H1 (cell line): ENCODE data around the gene TCF7L2. TPM values are rescaled to one million over a fixed set of nuclear protein-coding genes. Genes with fewer than 3 reads are reported as not detected.

ENCODE experiments used
- CTCF ChIA-PET: fragments of 300-600 bp; sonication (Branson Sonifier 250); formaldehyde crosslinking; loops from one replicate; lab custom pipeline; 2021; ENCODE audit not compliant: partially characterized antibody; lab: Charles Lee
- POLR2A ChIA-PET: fragments of 300-600 bp; sonication (Branson Sonifier 250); formaldehyde crosslinking; loops from one replicate; lab custom pipeline; 2021; ENCODE audit warnings: inconsistent platforms; ENCODE audit not compliant: partially characterized antibody; lab: Charles Lee
- DNase-seq, 2 experiments: peaks; one replicate each; pipeline versions ENCODE4 v3.0.0 to v3.0.0-alpha.2; 2010 to 2022; ENCODE audit warnings: low spot score in 2 of 2, low read depth in 1 of 2, mixed read lengths in 1 of 2
- FAIRE-seq: peaks from 2 replicates; lab custom pipeline; 2011; peaks lifted over from hg19 to GRCh38; lab: Jason Lieb, UNC
- H2AFZ ChIP-seq: 2 replicates; pipeline ENCODE4 v1.8.1; 2012; ENCODE audit warnings: low read length, inconsistent platforms
- H2AK5ac ChIP-seq: 2 replicates; pipeline ENCODE4 v1.6.1; 2013; ENCODE audit warnings: low read depth, low read length
- H2BK120ac ChIP-seq: replicated peaks from 2 replicates; pipeline ENCODE3; 2013; ENCODE audit warnings: low read depth, low read length, inconsistent platforms
- H2BK12ac ChIP-seq: 2 replicates; pipeline ENCODE4 v1.6.1; 2013; ENCODE audit warnings: low read depth, low read length
- H2BK15ac ChIP-seq: 2 replicates; pipeline ENCODE4 v1.6.1; 2013; ENCODE audit warnings: low read length
- H2BK20ac ChIP-seq: 2 replicates; pipeline ENCODE4 v1.6.1; 2013; ENCODE audit warnings: low read length
- H2BK5ac ChIP-seq: 2 replicates; pipeline ENCODE4 v1.6.1; 2013; ENCODE audit warnings: low read depth, low read length
- H3K14ac ChIP-seq: 2 replicates; pipeline ENCODE4 v1.6.1; 2013; ENCODE audit warnings: inconsistent platforms; ENCODE audit not compliant: insufficient read length
- H3K18ac ChIP-seq: 2 replicates; pipeline ENCODE4 v1.6.1; 2013; ENCODE audit warnings: low read length; ENCODE audit errors: extremely low read depth
- H3K23ac ChIP-seq: 2 replicates; pipeline ENCODE4 v1.6.1; 2013; ENCODE audit warnings: inconsistent platforms; ENCODE audit not compliant: insufficient read length
- H3K23me2 ChIP-seq: 2 replicates; pipeline ENCODE4 v1.6.1; 2013; ENCODE audit warnings: low read depth, low read length
- H3K27ac ChIP-seq: 2 replicates; pipeline ENCODE4 v1.6.1; 2011; ENCODE audit warnings: low read depth, low read length, inconsistent platforms
- H3K27me3 ChIP-seq, 4 experiments: replicated peaks in 1 of 4; 1 replicate in 1 of 4; 2 replicates in 3 of 4; pipeline versions ENCODE4 v1.6.1 to v1.8.1; 2011 to 2013; ENCODE audit warnings: low read length in 3 of 4, mild to moderate bottlenecking in 3 of 4, inconsistent platforms in 2 of 4, mixed read lengths in 2 of 4, moderate library complexity in 1 of 4; ENCODE audit not compliant: control insufficient read depth in 3 of 4, insufficient read depth in 3 of 4; ENCODE audit errors: extremely low read depth in 1 of 4
- H3K36me3 ChIP-seq, 4 experiments: 2 replicates each; pipeline versions ENCODE4 v1.6.1 to v1.8.1; 2011 to 2013; ENCODE audit warnings: mild to moderate bottlenecking in 4 of 4, low read length in 3 of 4, moderate library complexity in 2 of 4, control low read depth in 1 of 4, inconsistent platforms in 1 of 4; ENCODE audit not compliant: insufficient read depth in 4 of 4, control insufficient read depth in 2 of 4
- H3K4ac ChIP-seq: replicated peaks from 2 replicates; pipeline ENCODE3; 2013; ENCODE audit warnings: low read length, low read depth, mixed read lengths, inconsistent platforms; ENCODE audit not compliant: insufficient read length
- H3K4me1 ChIP-seq, 4 experiments: replicated peaks in 1 of 4; 1 replicate in 1 of 4; 2 replicates in 3 of 4; pipeline versions ENCODE4 v1.6.1 to v1.8.1; 2011 to 2013; ENCODE audit warnings: low read length in 3 of 4, inconsistent platforms in 2 of 4, mixed read lengths in 1 of 4; ENCODE audit not compliant: insufficient read depth in 4 of 4, control insufficient read depth in 3 of 4
- H3K4me2 ChIP-seq, 2 experiments: 2 replicates each; pipeline versions ENCODE4 v1.6.1 to v1.8.1; 2011 to 2013; ENCODE audit warnings: low read depth in 2 of 2, low read length in 2 of 2, control low read depth in 1 of 2, inconsistent platforms in 1 of 2, mild to moderate bottlenecking in 1 of 2; ENCODE audit not compliant: insufficient read depth in 1 of 2
- H3K4me3 ChIP-seq, 4 experiments: fragments of 200-600, 300-600 bp in 1 of 4; sonication (generic), shearing (Covaris generic), sonication (Bioruptor Twin) in 1 of 4; 2 replicates each; pipeline versions ENCODE4 v1.5.1 to v1.8.1; 2011 to 2016; ENCODE audit warnings: low read length in 4 of 4, low read depth in 3 of 4, control low read depth in 2 of 4, inconsistent platforms in 2 of 4, mild to moderate bottlenecking in 2 of 4, mixed read lengths in 1 of 4, moderate library complexity in 1 of 4; ENCODE audit not compliant: insufficient read depth in 2 of 4; ENCODE audit errors: extremely low read depth in 1 of 4
- H3K56ac ChIP-seq: replicated peaks from 2 replicates; pipeline ENCODE3; 2013; ENCODE audit warnings: low read depth, mild to moderate bottlenecking, mixed read lengths, low read length, inconsistent platforms; ENCODE audit not compliant: insufficient read length
- H3K79me1 ChIP-seq: 2 replicates; pipeline ENCODE4 v1.6.1; 2013; ENCODE audit warnings: low read depth, low read length, control low read depth
- H3K79me2 ChIP-seq, 2 experiments: 2 replicates each; pipeline versions ENCODE4 v1.6.1 to v1.8.1; 2012 to 2013; ENCODE audit warnings: low read length in 2 of 2, mild to moderate bottlenecking in 2 of 2, inconsistent platforms in 1 of 2; ENCODE audit not compliant: insufficient read depth in 2 of 2, control insufficient read depth in 1 of 2
- H3K9ac ChIP-seq, 4 experiments: replicated peaks in 1 of 4; 1 replicate in 1 of 4; 2 replicates in 3 of 4; pipeline versions ENCODE4 v1.6.1 to v1.8.1; 2011 to 2013; ENCODE audit warnings: low read depth in 3 of 4, low read length in 3 of 4, control low read depth in 2 of 4, mild to moderate bottlenecking in 2 of 4, moderate library complexity in 2 of 4, inconsistent platforms in 1 of 4; ENCODE audit errors: extremely low read depth in 1 of 4
- H3K9me3 ChIP-seq, 2 experiments: 2 replicates each; pipeline versions ENCODE4 v1.6.1 to v1.8.1; 2012 to 2013; ENCODE audit warnings: mild to moderate bottlenecking in 2 of 2, moderate library complexity in 2 of 2, control low read depth in 1 of 2, inconsistent platforms in 1 of 2, low read depth in 1 of 2, low read length in 1 of 2, mixed read lengths in 1 of 2; ENCODE audit not compliant: insufficient read depth in 2 of 2
- H4K20me1 ChIP-seq, 2 experiments: replicated peaks in 1 of 2; 2 replicates each; pipeline versions ENCODE3 to v1.8.1; 2011 to 2013; ENCODE audit warnings: inconsistent platforms in 2 of 2, low read length in 2 of 2, mild to moderate bottlenecking in 1 of 2; ENCODE audit not compliant: insufficient read depth in 2 of 2, control insufficient read depth in 1 of 2
- H4K5ac ChIP-seq: 2 replicates; pipeline ENCODE4 v1.6.1; 2013; ENCODE audit warnings: low read length, low read depth, mixed read lengths, inconsistent platforms; ENCODE audit not compliant: insufficient read length
- H4K8ac ChIP-seq: 2 replicates; pipeline ENCODE4 v1.8.0; 2013; ENCODE audit warnings: mild to moderate bottlenecking, moderate library complexity, low read length, inconsistent platforms; ENCODE audit not compliant: insufficient read depth; ENCODE audit errors: extremely low read depth
- H4K91ac ChIP-seq: replicated peaks from 2 replicates; pipeline ENCODE3; 2013; ENCODE audit warnings: low read length, mixed read lengths, inconsistent platforms; ENCODE audit not compliant: insufficient read length
- ASH2L ChIP-seq: fragments of 200-600, 300-600 bp; sonication (generic); IDR thresholded peaks from one replicate; pipeline ENCODE4 v1.7.1; 2017; ENCODE audit warnings: low read length
- CBX8 ChIP-seq: fragments of 300-800, 300-1000 bp; sonication (generic); IDR thresholded peaks from 2 replicates; pipeline ENCODE4 v1.7.1; 2016; ENCODE audit warnings: low read depth, low read length, borderline replicate concordance
- MAX ChIP-seq: IDR thresholded peaks from 2 replicates; pipeline ENCODE4 v1.6.1; 2012; ENCODE audit warnings: inconsistent platforms
- POLR2AphosphoS5 ChIP-seq: IDR thresholded peaks from 2 replicates; pipeline ENCODE4 v1.6.1; 2011; ENCODE audit warnings: low read depth, low read length
- SIN3A ChIP-seq, 2 experiments: IDR thresholded peaks in 1 of 2; conservative IDR thresholded peaks in 1 of 2; 2 replicates each; pipeline ENCODE4 v1.6.1; 2011 to 2012; ENCODE audit warnings: low read length in 2 of 2, improper control_type of control experiment in 1 of 2, low read depth in 1 of 2, mild to moderate bottlenecking in 1 of 2
- TEAD4 ChIP-seq: IDR thresholded peaks from 2 replicates; pipeline ENCODE4 v1.6.1; 2012; ENCODE audit warnings: low read depth, low read length, inconsistent platforms, mixed read lengths
- WGBS, 2 experiments: shearing (Covaris generic) in 1 of 2; methylation state at CpG; one replicate each; pipeline versions ENCODE4 v1.1.6 to v1.1.7; 2013 to 2015; ENCODE audit warnings: low lambda C conversion rate in 2 of 2, mixed read lengths in 2 of 2, inconsistent platforms in 1 of 2, low coverage in 1 of 2, missing lambda C conversion rate in 1 of 2; ENCODE audit not compliant: insufficient replicate concordance in 2 of 2, insufficient coverage in 1 of 2, insufficient read length in 1 of 2; ENCODE audit errors: extremely low coverage in 1 of 2, missing lambda C conversion rate in 1 of 2; 5-methylcytosine and 5-hydroxymethylcytosine counted together
- polyA plus RNA-seq, 7 experiments: library from polyadenylated mRNA; depleted of rRNA in 3 of 7; stranded (reverse) in 5 of 7; unstranded in 2 of 7; fragments of >200 nt in 5 of 7; fragments of 200-250 nt in 2 of 7; gene quantifications; 1 replicate in 5 of 7; 2 replicates in 1 of 7; 4 replicates in 1 of 7; pipeline versions ENCODE4 v1.2.1 to v1.2.3, GENCODE V29; 2011 to 2013; ENCODE audit warnings: missing spikeins in 2 of 7, mixed read lengths in 2 of 7
- total RNA-seq: library from RNA; stranded (reverse); fragmentation: NEBNext Ultra II Directional; extraction: Animal tissue kit (Norgen Biotek cat#: 25700); gene quantifications from 2 replicates; pipeline ENCODE4 v1.2.1, GENCODE V29; 2021
- TF ChIP-seq, protein P1 (sequence below), 3 experiments: IDR thresholded peaks; 1 replicate in 2 of 3; 2 replicates in 1 of 3; pipeline versions ENCODE4 v1.5.1 to v1.6.1; 2011; ENCODE audit warnings: low read length in 3 of 3, mild to moderate bottlenecking in 3 of 3, inconsistent platforms in 2 of 3, low read depth in 1 of 3, moderate library complexity in 1 of 3; ENCODE audit not compliant: insufficient read depth in 1 of 3; ENCODE audit errors: control extremely low read depth in 1 of 3

The TCF7L2 gene
- total and polyA plus RNA-seq, 2 of the 8 experiments (the other 6 are each of a cell fraction or from before 2014, with no cell fraction given) = 33.9 to 67.3 TPM

GRCh38 chr10:113063043-113063967 is 113.3 kb downstream of the TCF7L2 start:
- TF ChIP-seq, protein P1, sequence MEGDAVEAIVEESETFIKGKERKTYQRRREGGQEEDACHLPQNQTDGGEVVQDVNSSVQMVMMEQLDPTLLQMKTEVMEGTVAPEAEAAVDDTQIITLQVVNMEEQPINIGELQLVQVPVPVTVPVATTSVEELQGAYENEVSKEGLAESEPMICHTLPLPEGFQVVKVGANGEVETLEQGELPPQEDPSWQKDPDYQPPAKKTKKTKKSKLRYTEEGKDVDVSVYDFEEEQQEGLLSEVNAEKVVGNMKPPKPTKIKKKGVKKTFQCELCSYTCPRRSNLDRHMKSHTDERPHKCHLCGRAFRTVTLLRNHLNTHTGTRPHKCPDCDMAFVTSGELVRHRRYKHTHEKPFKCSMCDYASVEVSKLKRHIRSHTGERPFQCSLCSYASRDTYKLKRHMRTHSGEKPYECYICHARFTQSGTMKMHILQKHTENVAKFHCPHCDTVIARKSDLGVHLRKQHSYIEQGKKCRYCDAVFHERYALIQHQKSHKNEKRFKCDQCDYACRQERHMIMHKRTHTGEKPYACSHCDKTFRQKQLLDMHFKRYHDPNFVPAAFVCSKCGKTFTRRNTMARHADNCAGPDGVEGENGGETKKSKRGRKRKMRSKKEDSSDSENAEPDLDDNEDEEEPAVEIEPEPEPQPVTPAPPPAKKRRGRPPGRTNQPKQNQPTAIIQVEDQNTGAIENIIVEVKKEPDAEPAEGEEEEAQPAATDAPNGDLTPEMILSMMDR (IDR thresholded peaks at IDR 0.05; ENCODE audit: control extremely low read depth in 1 of 3, insufficient read depth in 1 of 3, low read depth in 1 of 3, low read length in 3 of 3) = peak in 2 of 3 experiments; percentile 1 to 38; a peak in 2 of 4 replicates
- TF ChIP-seq POLR2AphosphoS5 (peak; percentile 22; the same call in 1 of the 2 replicates), ASH2L (no peak), SIN3A (conservative IDR thresholded peaks at IDR 0.05 in 1 of 2, IDR thresholded peaks at IDR 0.05 in 1 of 2; ENCODE audit: low read depth in 1 of 2, low read length in 2 of 2) (no peak), MAX (no peak), TEAD4 (peak; percentile 90), CBX8 (no peak)
- H3K79me2 ChIP-seq = peaks cover 13 to 100% of the 10 kb centered on the region in 2 experiments; a peak in 3 of 4 replicates
- H4K20me1 ChIP-seq = peaks cover 15 to 24% of the 10 kb centered on the region in 2 experiments
- no peaks in the 10 kb centered on the region for H3K27me3 ChIP-seq
- H3K9ac ChIP-seq = no peak overlapping the region
- 0 out of 2 replicates have a peak overlapping the region, but pooled peaks have one; percentile 87 for H2AK5ac ChIP-seq
- ChIA-PET CTCF (interaction anchor here (0.9 to 2.0 kb wide), 4 partner anchors 13 to 71 kb away, joined by 3 to 5 read pairs (median 4); no protein-coding TSS in a partner anchor), POLR2A (interaction anchor here (0.7 to 3.1 kb wide), 3 partner anchors 13 to 111 kb away, joined by 3 to 10 read pairs (median 3); no protein-coding TSS in a partner anchor)
- no peak overlapping the region for H4K5ac ChIP-seq
- H3K4me3 ChIP-seq = no peak overlapping the region
- H2BK15ac ChIP-seq = no peak overlapping the region
- H3K9me3 ChIP-seq = no peaks in the 10 kb centered on the region
- no peak overlapping the region for H2BK5ac ChIP-seq
- H3K27ac ChIP-seq = no peak overlapping the region
- H2BK20ac ChIP-seq = no peak overlapping the region; the same call in 1 of the 2 replicates
- H3K4me2 ChIP-seq = peak overlapping the region in 1 of 2 experiments; percentile 4; a peak in 1 of 4 replicates
- FAIRE-seq (peak; percentile 57), DNase-seq (no peak)
- no peak overlapping the region; the same call in 1 of the 2 replicates for H2BK12ac ChIP-seq
- 0 out of 8 replicates have a peak, but pooled peaks cover 0 to 5% (median under 1%) of the 10 kb centered on the region in 4 experiments for H3K36me3 ChIP-seq
- H3K4ac ChIP-seq = no peak overlapping the region
- H3K14ac ChIP-seq = no peak overlapping the region
- no peaks in the 10 kb centered on the region; the same call in 1 of the 2 replicates for H3K23me2 ChIP-seq
- WGBS, 2 experiments = 79% methylated on average over 14 of the region's 14 CpGs; no CpG with 5 or more reads in 1 of the 2 experiments
- peaks cover 21% of the 10 kb centered on the region for H3K79me1 ChIP-seq
- no peak overlapping the region for H3K23ac ChIP-seq
- H3K4me1 ChIP-seq = peaks cover 11 to 47% (median 27%) of the 10 kb centered on the region in 4 experiments
- H2BK120ac ChIP-seq = no peak overlapping the region
- no peak overlapping the region for H4K8ac ChIP-seq
- H3K56ac ChIP-seq = no peak overlapping the region
- H2AFZ ChIP-seq = no peak overlapping the region
- no peak overlapping the region for H4K91ac ChIP-seq
- peak overlapping the region; percentile 49; the same call in 1 of the 2 replicates for H3K18ac ChIP-seq
